ENCODE measurements around the gene KCNQ1. TPM values are rescaled to one million over a fixed set of nuclear protein-coding genes. Genes with fewer than 3 reads are reported as not detected.

KCNQ1 gene
- total and polyA plus RNA-seq, 2 donors (not counting 1 experiment from before 2014, with no cell fraction given) = not detected

DNA sequence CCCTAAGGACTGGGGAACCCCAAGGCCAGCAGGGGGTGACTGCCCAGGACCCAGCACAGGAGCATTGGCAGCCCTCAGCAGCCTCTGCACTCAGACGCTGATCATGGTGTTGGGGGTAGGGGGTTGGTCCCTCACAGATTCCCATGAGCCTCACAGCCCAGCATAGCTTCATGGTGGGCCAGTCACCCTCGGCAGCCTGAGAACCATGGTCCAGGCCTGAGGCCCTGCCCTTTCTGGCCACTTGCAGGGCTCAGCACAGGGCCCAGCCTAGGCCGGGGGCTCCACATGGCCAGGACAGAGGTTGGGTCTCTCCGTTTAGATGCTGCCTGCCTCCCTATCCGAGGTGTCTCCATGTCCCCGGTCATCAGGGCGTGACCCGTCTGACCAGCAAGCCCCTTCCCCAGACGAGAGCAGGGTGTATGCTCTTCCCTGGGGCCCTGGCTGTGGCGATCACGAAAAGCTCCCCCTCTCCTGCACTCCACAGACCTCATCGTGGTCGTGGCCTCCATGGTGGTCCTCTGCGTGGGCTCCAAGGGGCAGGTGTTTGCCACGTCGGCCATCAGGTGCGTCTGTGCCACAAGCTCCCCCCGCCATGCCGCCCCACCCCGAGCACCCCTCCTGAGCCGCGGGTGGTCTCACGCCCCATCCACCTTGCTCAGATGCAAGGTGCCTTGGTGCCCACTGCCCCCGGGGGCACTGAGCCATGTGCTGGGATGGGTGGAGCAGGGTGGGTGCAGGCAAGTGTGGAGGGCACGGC lies 126.2 kb downstream of the KCNQ1 start:
- no peaks in the 10 kb centered on the region for H3K36me3 ChIP-seq (ENCODE audit: control insufficient read depth, insufficient read depth, low read length)
- TF ChIP-seq EZH2 (IDR thresholded peaks at IDR 0.05; ENCODE audit: low read length, missing control alignments) (no peak), CTCF (conservative IDR thresholded peaks at IDR 0.05 in 1 of 2, IDR thresholded peaks at IDR 0.05 in 1 of 2; ENCODE audit: low read depth in 1 of 2, low read length in 2 of 2) (no peak)
- H2AFZ ChIP-seq (ENCODE audit: low read length) = no peak overlapping the region
- H4K20me1 ChIP-seq (ENCODE audit: control insufficient read depth, extremely low read depth, insufficient read depth, low read length) = no peaks in the 10 kb centered on the region
- H3K27ac ChIP-seq (ENCODE audit: insufficient read depth, low read length) = no peak overlapping the region
- no peak overlapping the region for H3K4me2 ChIP-seq (ENCODE audit: extremely low read depth, insufficient read depth, low read length)
- H3K79me2 ChIP-seq (ENCODE audit: control insufficient read depth, insufficient read depth, low read length) = no peaks in the 10 kb centered on the region
- H3K4me1 ChIP-seq (ENCODE audit: control insufficient read depth, extremely low read depth, insufficient read depth, low read length) = no peaks in the 10 kb centered on the region
- H3K9me3 ChIP-seq (ENCODE audit: control insufficient read depth, insufficient read depth, low read depth, low read length) = no peaks in the 10 kb centered on the region
- no peak for DNase-seq (ENCODE audit: low read depth in 2 of 2)
- no peak overlapping the region for H3K9ac ChIP-seq (ENCODE audit: insufficient read depth, low read length)
- H3K27me3 ChIP-seq (ENCODE audit: control insufficient read depth, insufficient read depth, low read length) = no peaks in the 10 kb centered on the region
- no peak overlapping the region for H3K4me3 ChIP-seq (replicated peaks in 1 of 4; ENCODE audit: control extremely low read depth in 1 of 4, insufficient read depth in 1 of 4, low read depth in 3 of 4, low read length in 4 of 4)

GRCh38 chr11:2571598-2572281 lies 126.9 kb downstream of the KCNQ1 start:
- no peak overlapping the region for H3K4me2 ChIP-seq (ENCODE audit: extremely low read depth, insufficient read depth, low read length)
- no peaks in the 10 kb centered on the region for H3K27me3 ChIP-seq (ENCODE audit: control insufficient read depth, insufficient read depth, low read length)
- H3K4me3 ChIP-seq (replicated peaks in 1 of 4; ENCODE audit: control extremely low read depth in 1 of 4, insufficient read depth in 1 of 4, low read depth in 3 of 4, low read length in 4 of 4) = no peak overlapping the region
- H3K36me3 ChIP-seq (ENCODE audit: control insufficient read depth, insufficient read depth, low read length) = no peaks in the 10 kb centered on the region
- TF ChIP-seq CTCF (conservative IDR thresholded peaks at IDR 0.05 in 1 of 2, IDR thresholded peaks at IDR 0.05 in 1 of 2; ENCODE audit: low read depth in 1 of 2, low read length in 2 of 2) (no peak), EZH2 (IDR thresholded peaks at IDR 0.05; ENCODE audit: low read length, missing control alignments) (no peak)
- H3K9ac ChIP-seq (ENCODE audit: insufficient read depth, low read length) = no peak overlapping the region
- no peaks in the 10 kb centered on the region for H4K20me1 ChIP-seq (ENCODE audit: control insufficient read depth, extremely low read depth, insufficient read depth, low read length)
- no peaks in the 10 kb centered on the region for H3K9me3 ChIP-seq (ENCODE audit: control insufficient read depth, insufficient read depth, low read depth, low read length)
- no peaks in the 10 kb centered on the region for H3K79me2 ChIP-seq (ENCODE audit: control insufficient read depth, insufficient read depth, low read length)
- no peak overlapping the region for H2AFZ ChIP-seq (ENCODE audit: low read length)
- no peaks in the 10 kb centered on the region for H3K4me1 ChIP-seq (ENCODE audit: control insufficient read depth, extremely low read depth, insufficient read depth, low read length)
- no peak for DNase-seq (ENCODE audit: low read depth in 2 of 2)
- H3K27ac ChIP-seq (ENCODE audit: insufficient read depth, low read length) = no peak overlapping the region

- Histone ChIP-seq H3K27me3 (ENCODE audit: control insufficient read depth, insufficient read depth, low read length) (no peaks in the 10 kb centered on the region), H3K4me3 (replicated peaks in 1 of 4; ENCODE audit: control extremely low read depth in 1 of 4, insufficient read depth in 1 of 4, low read depth in 3 of 4, low read length in 4 of 4) (no peak overlapping the region), H2AFZ (ENCODE audit: low read length) (no peak overlapping the region), H3K27ac (ENCODE audit: insufficient read depth, low read length) (no peak overlapping the region), H3K9ac (ENCODE audit: insufficient read depth, low read length) (no peak overlapping the region), H3K9me3 (ENCODE audit: control insufficient read depth, insufficient read depth, low read depth, low read length) (no peaks in the 10 kb centered on the region), H4K20me1 (ENCODE audit: control insufficient read depth, extremely low read depth, insufficient read depth, low read length) (no peaks in the 10 kb centered on the region), H3K4me2 (ENCODE audit: extremely low read depth, insufficient read depth, low read length) (no peak overlapping the region), H3K79me2 (ENCODE audit: control insufficient read depth, insufficient read depth, low read length) (no peaks in the 10 kb centered on the region), H3K36me3 (ENCODE audit: control insufficient read depth, insufficient read depth, low read length) (no peaks in the 10 kb centered on the region), H3K4me1 (ENCODE audit: control insufficient read depth, extremely low read depth, insufficient read depth, low read length) (no peaks in the 10 kb centered on the region)
- TF ChIP-seq EZH2 (IDR thresholded peaks at IDR 0.05; ENCODE audit: low read length, missing control alignments) = no peak
- no peak for TF ChIP-seq CTCF (conservative IDR thresholded peaks at IDR 0.05 in 1 of 2, IDR thresholded peaks at IDR 0.05 in 1 of 2; ENCODE audit: low read depth in 1 of 2, low read length in 2 of 2)
- DNase-seq (ENCODE audit: low read depth in 2 of 2) = no peak
Observed at GRCh38 chr11:2572491-2573239, 127.9 kb downstream of the KCNQ1 start.

All from fibroblast of lung (primary cell).